ENCODE results near the gene ANGPTL5. TPM values are rescaled to one million over a fixed set of nuclear protein-coding genes. Genes with fewer than 3 reads are reported as not detected.
A peak's percentile ranks its signal among the peaks of the same experiment; 100 is the strongest.
"Not testable (repeated sequence)": the region's sequence is repeated elsewhere in the genome, so short reads cannot be mapped to it uniquely, and the experiment has no call there.

Gene ANGPTL5
- polyA plus RNA-seq (2012; ENCODE audit: insufficient read depth, insufficient read length, low read depth) = not detected

DNA sequence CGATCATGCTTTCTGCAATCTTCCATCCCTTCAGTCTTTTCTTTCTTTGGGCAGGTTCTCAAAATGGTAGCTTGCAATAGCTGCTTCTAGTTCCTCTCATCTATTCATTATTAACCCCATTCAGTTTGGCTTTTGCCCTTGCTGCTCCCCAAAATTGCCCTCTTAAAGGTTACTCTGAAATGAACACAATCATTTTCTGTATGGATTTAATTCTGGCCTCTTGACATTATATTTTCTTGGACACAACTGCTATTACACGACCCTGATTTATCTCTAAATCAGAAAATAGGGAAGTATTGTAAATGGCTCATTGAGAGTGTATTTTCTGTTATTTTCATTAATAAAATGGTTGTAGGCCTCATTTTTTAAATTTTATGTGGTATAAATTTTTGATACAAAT is at the start of gene ANGPTL5:
ANGPTL5 (minus strand) TSS at position 101 of the 400 bp plus-strand sequence. CDS start 8,613 bp downstream, outside the sequence.
- H3K4me3 ChIP-seq (ENCODE audit: low read depth, low read length) = peak within 1 kb of the TSS; percentile 87
- DNase-seq = no peak
- H3K4me1 ChIP-seq = 0 out of 2 replicates have a peak, but pooled peaks cover 5% of the 10 kb centered on the region
- no peaks in the 10 kb centered on the region for H3K9me3 ChIP-seq
- no peaks in the 10 kb centered on the region for H3K36me3 ChIP-seq
- no peaks in the 10 kb centered on the region for H3K27me3 ChIP-seq
- TF ChIP-seq, protein P1, sequence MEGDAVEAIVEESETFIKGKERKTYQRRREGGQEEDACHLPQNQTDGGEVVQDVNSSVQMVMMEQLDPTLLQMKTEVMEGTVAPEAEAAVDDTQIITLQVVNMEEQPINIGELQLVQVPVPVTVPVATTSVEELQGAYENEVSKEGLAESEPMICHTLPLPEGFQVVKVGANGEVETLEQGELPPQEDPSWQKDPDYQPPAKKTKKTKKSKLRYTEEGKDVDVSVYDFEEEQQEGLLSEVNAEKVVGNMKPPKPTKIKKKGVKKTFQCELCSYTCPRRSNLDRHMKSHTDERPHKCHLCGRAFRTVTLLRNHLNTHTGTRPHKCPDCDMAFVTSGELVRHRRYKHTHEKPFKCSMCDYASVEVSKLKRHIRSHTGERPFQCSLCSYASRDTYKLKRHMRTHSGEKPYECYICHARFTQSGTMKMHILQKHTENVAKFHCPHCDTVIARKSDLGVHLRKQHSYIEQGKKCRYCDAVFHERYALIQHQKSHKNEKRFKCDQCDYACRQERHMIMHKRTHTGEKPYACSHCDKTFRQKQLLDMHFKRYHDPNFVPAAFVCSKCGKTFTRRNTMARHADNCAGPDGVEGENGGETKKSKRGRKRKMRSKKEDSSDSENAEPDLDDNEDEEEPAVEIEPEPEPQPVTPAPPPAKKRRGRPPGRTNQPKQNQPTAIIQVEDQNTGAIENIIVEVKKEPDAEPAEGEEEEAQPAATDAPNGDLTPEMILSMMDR (IDR thresholded peaks at IDR 0.05; ENCODE audit: low read depth, low read length) = no peak

DNA sequence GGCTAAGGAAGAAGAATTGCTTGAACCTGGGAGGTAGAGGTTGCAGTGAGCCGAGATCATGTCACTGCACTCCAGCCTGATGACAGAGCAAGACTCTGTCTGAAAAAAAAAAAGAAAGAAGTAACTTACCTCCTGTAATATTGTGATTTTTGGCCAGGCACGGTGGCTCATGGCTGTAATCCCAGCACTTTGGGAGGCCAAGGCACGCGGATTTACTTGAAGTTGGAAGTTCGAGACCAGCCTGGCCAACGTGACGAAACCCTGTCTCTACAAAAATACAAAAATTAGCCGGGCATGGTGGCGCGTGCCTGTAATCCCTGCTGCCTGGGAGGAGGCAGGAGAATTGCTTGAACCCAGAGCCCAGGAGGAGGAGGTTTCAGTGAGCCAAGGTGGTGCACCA is 47.9 kb upstream of the ANGPTL5 start:
- not testable (repeated sequence) for DNase-seq; H3K36me3 ChIP-seq; H3K4me1 ChIP-seq; H3K27me3 ChIP-seq; H3K4me3 ChIP-seq (ENCODE audit: low read depth, low read length); H3K9me3 ChIP-seq

DNA sequence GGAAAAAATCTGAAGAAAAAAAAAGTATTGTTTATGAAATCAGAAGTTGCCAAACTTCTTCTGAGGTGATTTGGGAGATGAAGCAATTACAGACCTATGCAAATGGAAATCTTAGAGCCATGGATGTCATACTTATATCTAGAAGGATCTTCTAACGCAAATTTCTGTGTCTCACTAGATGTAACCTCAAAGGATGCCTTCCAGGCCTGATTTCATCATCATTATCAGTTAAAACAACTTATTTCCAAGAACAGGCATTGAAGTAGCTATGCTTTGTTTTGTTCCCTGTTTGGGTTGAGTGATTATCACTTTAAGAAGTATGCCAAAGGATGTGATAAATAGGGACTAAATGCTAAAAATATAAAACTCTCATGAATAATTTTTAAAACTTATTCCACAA is 43.9 kb upstream of the ANGPTL5 start:
- DNase-seq = no peak
- Histone ChIP-seq H3K36me3 (no peaks in the 10 kb centered on the region), H3K4me3 (ENCODE audit: low read depth, low read length) (no peak overlapping the region), H3K9me3 (no peaks in the 10 kb centered on the region), H3K27me3 (no peaks in the 10 kb centered on the region), H3K4me1 (no peaks in the 10 kb centered on the region)
- TF ChIP-seq, protein P1 (IDR thresholded peaks at IDR 0.05; ENCODE audit: low read depth, low read length) = no peak

DNA sequence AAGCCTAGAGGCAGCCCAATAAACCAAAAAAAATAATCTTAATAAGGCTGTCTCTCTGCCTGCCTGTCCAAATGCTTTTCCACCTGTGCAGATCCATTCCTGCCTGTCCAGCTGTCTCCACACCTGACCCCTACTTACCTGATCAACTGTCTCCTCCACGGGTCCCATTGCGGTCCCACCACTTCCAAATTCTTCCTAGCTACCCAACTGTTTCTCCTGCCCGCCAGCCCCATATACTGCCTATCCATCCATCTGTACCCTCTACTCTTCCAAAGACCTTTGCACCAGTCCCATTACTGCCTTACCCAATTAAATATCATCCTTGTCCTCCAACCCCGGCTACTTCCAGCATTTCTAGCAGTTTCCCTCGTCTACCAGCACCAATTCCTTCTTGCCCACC is 39.4 kb upstream of the ANGPTL5 start:
- Histone ChIP-seq H3K36me3 (no peaks in the 10 kb centered on the region), H3K4me3 (ENCODE audit: low read depth, low read length) (no peak overlapping the region), H3K27me3 (no peaks in the 10 kb centered on the region), H3K9me3 (no peaks in the 10 kb centered on the region), H3K4me1 (no peaks in the 10 kb centered on the region)
- DNase-seq = no peak
- TF ChIP-seq, protein P1 (IDR thresholded peaks at IDR 0.05; ENCODE audit: low read depth, low read length) = no peak

DNA sequence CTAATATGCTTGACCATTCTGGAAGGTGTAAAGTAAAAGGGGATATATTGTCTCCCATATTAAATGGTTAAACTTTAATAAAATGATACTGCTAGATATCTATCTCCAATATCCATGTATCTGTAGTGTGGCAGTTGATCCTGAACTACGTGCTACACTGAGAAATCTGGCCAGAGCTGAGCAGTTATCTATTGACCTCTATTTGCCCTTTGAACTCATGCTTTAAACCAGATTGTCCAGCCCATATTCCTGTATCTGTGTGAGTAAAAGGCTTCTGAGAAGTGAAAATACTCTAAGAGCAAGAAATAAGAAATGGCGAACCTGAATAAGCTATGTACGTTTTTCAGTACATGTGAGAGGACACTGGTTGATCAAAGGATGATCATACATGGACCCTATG is 39.0 kb upstream of the ANGPTL5 start:
- Histone ChIP-seq H3K36me3 (no peaks in the 10 kb centered on the region), H3K4me3 (ENCODE audit: low read depth, low read length) (no peak overlapping the region), H3K4me1 (no peaks in the 10 kb centered on the region)

DNA sequence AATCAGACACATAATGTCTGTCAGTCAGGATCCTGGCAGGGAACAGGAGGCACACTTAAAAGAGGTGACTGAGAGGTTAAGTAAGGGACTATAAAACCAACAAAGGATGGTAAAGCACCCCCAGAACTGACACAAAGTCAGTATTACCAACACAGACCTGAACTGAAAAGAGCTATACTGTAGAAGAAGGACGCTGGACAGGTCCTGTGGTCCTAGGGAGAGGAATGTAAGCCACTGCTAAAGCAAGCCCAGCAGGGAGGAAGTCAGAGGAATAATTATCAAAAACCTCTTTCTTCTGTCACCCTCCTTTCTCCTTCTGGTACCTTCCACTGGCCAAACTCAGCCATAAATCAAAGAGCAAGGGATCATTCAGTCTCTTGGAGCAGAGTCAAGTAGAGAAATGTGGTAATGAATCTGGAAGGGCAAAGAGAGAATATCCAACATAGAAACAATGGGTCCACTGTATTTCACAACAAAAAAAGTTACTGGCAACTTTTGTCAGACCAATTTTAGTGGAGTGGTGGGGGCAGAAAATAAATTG is 33.4 kb upstream of the ANGPTL5 start:
- Histone ChIP-seq H3K4me3 (ENCODE audit: low read depth, low read length) (no peak overlapping the region), H3K27me3 (no peaks in the 10 kb centered on the region), H3K36me3 (no peaks in the 10 kb centered on the region; the same call in 1 of the 2 replicates), H3K4me1 (no peaks in the 10 kb centered on the region), H3K9me3 (no peaks in the 10 kb centered on the region)
- TF ChIP-seq, protein P1 (IDR thresholded peaks at IDR 0.05; ENCODE audit: low read depth, low read length) = no peak
- DNase-seq = no peak

More for the DNA sequence above, 39.0 kb upstream of the ANGPTL5 start:
- Histone ChIP-seq H3K9me3 (no peaks in the 10 kb centered on the region), H3K27me3 (no peaks in the 10 kb centered on the region)
- no peak for DNase-seq
- TF ChIP-seq, protein P1 (IDR thresholded peaks at IDR 0.05; ENCODE audit: low read depth, low read length) = no peak
